Gastrocnemius medialis (tissue), 4 donors: ENCODE data around the gene ATP7B. TPM values are rescaled to one million over a fixed set of nuclear protein-coding genes. Genes with fewer than 3 reads are reported as not detected.

ENCODE experiments used
- ATAC-seq, 2 donors: fragments of 150-250 bp; one replicate each; pipeline ENCODE4 v1.9.1; 2016
- DNase-seq, 2 donors: peaks; one replicate each; pipeline ENCODE4 v3.0.0-alpha.2; 2019
- H3K27ac ChIP-seq, 4 donors: fragments of 200-600 bp; sonication (generic); 1 replicate in 1 of 4; 2 replicates in 3 of 4; pipeline ENCODE4 v1.5.1; 2016 to 2018; ENCODE audit warnings: mild to moderate bottlenecking in 2 of 4, moderate library complexity in 1 of 4
- H3K27me3 ChIP-seq, 3 donors: fragments of 200-600 bp; sonication (generic) in 2 of 3; 1 replicate in 1 of 3; 2 replicates in 2 of 3; pipeline versions ENCODE4 v1.5.1 to v1.6.0; 2016 to 2019; ENCODE audit warnings: mild to moderate bottlenecking in 1 of 3, moderate library complexity in 1 of 3
- H3K36me3 ChIP-seq, 2 donors: fragments of 200-600 bp; sonication (generic) in 1 of 2; one replicate each; pipeline ENCODE4 v1.5.1; 2017 to 2018
- H3K4me1 ChIP-seq, 2 donors: fragments of 200-600 bp; sonication (generic) in 1 of 2; one replicate each; pipeline ENCODE4 v1.5.1; 2016 to 2017; ENCODE audit warnings: mild to moderate bottlenecking in 2 of 2
- H3K4me3 ChIP-seq, 4 donors: fragments of 200-600 bp; sonication (generic) in 3 of 4; 1 replicate in 1 of 4; 2 replicates in 3 of 4; pipeline ENCODE4 v1.5.1; 2016 to 2019; ENCODE audit warnings: mild to moderate bottlenecking in 2 of 4
- H3K9me3 ChIP-seq, 3 donors: fragments of 200-600 bp; sonication (generic) in 2 of 3; 1 replicate in 1 of 3; 2 replicates in 2 of 3; pipeline ENCODE4 v1.5.1; 2016 to 2019
- POLR2A ChIP-seq, 2 donors: fragments of 450-650 bp; IDR thresholded peaks; one replicate each; pipeline ENCODE4 v1.6.1; 2017; ENCODE audit warnings: antibody characterized with exemption in 2 of 2, mild to moderate bottlenecking in 2 of 2, moderate library complexity in 2 of 2
- in situ Hi-C, 4 donors: fragments of 200-750 bp; cut with MboI; loops; one replicate each; pipeline versions ENCODE4 v1.15.0 to v1.8.0; 2017; ENCODE audit warnings: low sequenced_read_pairs in 4 of 4
- intact Hi-C: fragments of 100-400 bp; cut with DNase I; formaldehyde crosslinking; loops from one replicate; pipeline ENCODE4 v1.15.1; 2023; ENCODE audit warnings: low total_unique reads
- total RNA-seq, 4 donors: library from RNA; depleted of rRNA; stranded (reverse); fragments of >200 nt; gene quantifications; one replicate each; pipeline versions ENCODE4 v1.1.0 to v1.2.3, GENCODE V29; 2016
- TF ChIP-seq, protein P1 (sequence below), 5 experiments: fragments of 450-650 bp in 3 of 5; fragments of 200-600 bp in 2 of 5; sonication (generic) in 2 of 5; IDR thresholded peaks in 4 of 5; conservative IDR thresholded peaks in 1 of 5; 1 replicate in 4 of 5; 2 replicates in 1 of 5; pipeline ENCODE4 v1.5.1; 2016 to 2019; ENCODE audit warnings: antibody characterized with exemption in 5 of 5, mild to moderate bottlenecking in 3 of 5, moderate library complexity in 3 of 5

Gene ATP7B
- total RNA-seq, 4 donors from 2014 or later: 1.6 to 3.3 (median 2.6) TPM

DNA sequence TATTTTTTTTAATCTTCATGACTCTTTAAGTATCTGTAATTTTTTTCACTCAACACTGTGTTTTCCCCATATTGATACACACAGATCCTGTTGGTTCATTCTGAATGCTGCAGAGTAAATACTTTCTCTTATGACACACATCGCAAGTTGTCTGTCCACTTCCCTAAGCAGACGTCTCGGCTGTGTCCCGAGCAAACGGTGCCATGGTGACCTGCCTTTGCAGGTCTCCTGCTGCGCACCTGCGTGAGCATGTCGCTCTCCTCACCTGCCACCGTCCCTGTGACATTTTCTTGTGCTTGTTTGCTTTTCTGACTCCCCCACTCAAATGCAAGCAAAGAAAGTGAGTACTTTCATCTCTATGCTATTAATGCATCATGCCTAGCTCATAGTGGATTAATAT lies 91.7 kb downstream of the ATP7B start:
- DNase-seq (no peak), ATAC-seq (no peak)
- TF ChIP-seq, protein P1, sequence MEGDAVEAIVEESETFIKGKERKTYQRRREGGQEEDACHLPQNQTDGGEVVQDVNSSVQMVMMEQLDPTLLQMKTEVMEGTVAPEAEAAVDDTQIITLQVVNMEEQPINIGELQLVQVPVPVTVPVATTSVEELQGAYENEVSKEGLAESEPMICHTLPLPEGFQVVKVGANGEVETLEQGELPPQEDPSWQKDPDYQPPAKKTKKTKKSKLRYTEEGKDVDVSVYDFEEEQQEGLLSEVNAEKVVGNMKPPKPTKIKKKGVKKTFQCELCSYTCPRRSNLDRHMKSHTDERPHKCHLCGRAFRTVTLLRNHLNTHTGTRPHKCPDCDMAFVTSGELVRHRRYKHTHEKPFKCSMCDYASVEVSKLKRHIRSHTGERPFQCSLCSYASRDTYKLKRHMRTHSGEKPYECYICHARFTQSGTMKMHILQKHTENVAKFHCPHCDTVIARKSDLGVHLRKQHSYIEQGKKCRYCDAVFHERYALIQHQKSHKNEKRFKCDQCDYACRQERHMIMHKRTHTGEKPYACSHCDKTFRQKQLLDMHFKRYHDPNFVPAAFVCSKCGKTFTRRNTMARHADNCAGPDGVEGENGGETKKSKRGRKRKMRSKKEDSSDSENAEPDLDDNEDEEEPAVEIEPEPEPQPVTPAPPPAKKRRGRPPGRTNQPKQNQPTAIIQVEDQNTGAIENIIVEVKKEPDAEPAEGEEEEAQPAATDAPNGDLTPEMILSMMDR (IDR thresholded peaks at IDR 0.05 in 4 of 5, conservative IDR thresholded peaks at IDR 0.05 in 1 of 5): no peak
- TF ChIP-seq POLR2A (IDR thresholded peaks at IDR 0.05): no peak
- H3K4me3 ChIP-seq: no peak overlapping the region
- no peaks in the 10 kb centered on the region for H3K36me3 ChIP-seq
- H3K27ac ChIP-seq: no peak overlapping the region
- intact Hi-C loops (no loop called here), in situ Hi-C loops (no loop called here)
- H3K4me1 ChIP-seq: no peaks in the 10 kb centered on the region
- no peaks in the 10 kb centered on the region for H3K9me3 ChIP-seq
- no peaks in the 10 kb centered on the region for H3K27me3 ChIP-seq

DNA sequence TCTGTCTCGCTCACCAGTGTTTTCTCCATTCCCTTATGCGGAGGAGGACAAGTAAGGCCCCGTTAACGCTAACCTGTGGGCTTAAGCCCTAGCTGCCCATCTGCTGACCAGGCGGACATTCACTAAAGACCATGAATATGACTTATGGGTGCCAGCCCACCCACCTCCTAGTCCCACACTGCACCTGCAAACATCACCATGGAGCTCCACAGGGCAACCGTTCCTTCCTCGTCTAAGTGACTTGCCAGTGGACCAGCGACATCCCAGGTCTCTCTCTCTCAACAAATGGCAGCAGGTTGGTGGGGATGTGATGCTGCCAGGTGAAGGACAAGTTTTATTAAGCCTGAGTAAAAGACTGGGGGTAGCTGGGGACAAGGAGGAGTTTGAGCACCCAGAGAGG lies 94.3 kb downstream of the ATP7B start:
- H3K36me3 ChIP-seq: no peaks in the 10 kb centered on the region
- H3K27ac ChIP-seq: no peak overlapping the region
- H3K4me1 ChIP-seq: no peaks in the 10 kb centered on the region
- intact Hi-C loops: no loop called here
- no peak overlapping the region for H3K4me3 ChIP-seq
- ATAC-seq (no peak), DNase-seq (no peak)
- in situ Hi-C loops: no loop called here
- no peaks in the 10 kb centered on the region for H3K9me3 ChIP-seq
- H3K27me3 ChIP-seq: no peaks in the 10 kb centered on the region
- TF ChIP-seq, protein P1 (IDR thresholded peaks at IDR 0.05 in 4 of 5, conservative IDR thresholded peaks at IDR 0.05 in 1 of 5): no peak
- no peak for TF ChIP-seq POLR2A (IDR thresholded peaks at IDR 0.05)

DNA sequence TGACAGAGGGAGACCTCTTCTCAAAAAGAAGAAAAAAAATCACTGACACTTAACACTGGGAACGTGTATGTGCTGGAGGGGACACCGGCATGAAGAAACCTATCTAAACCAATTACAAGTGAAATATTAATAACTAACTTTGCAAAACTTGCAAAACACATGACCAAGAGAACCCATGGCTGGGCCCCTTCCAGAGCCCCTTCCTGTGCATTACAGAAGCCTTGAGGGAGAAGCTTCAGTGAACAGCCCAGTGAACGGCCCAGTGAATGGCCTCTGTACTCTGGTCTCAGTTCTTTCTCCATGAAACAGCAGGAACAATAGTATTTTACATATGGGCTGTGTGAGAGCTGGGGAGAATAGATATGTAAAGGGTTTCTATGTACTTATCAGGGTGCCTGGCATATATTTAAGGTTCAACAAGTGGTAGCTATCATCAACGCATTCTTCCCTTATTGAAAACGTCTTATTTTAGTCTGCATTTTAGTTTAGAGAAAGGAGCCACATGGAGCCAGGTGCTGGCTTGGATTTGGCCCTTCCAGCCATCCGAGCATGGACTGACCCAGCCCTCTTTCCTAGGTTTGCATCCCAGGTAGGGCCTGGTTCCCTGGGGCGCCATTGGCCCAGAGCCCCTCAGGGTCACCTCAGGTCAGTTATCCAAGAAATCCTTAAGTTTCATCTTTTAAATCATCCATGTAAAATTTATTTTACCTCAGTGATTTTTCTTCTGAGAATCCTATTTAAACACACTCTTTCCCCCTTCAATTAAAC lies 95.0 kb downstream of the ATP7B start:
- in situ Hi-C loops: no loop called here

DNA sequence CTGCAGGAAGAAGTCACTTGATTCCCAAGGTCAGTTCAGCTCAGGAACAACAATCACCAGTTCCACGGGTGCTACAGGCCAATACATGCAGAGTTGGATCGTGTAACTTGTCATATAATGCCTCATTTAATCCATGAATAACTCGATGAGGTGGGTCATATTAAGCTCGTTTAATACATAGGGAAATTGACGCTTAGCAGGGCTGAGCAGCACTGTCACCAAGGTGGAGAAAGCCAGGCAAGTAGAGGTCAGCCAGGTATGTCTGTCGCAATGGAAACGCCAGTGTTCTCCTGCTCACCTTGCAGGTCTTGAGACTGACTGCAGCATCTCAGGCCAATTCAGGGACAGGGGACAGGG lies 97.1 kb downstream of the ATP7B start:
- no peak overlapping the region for H3K27ac ChIP-seq
- H3K4me1 ChIP-seq: no peaks in the 10 kb centered on the region
- no peak for TF ChIP-seq POLR2A (IDR thresholded peaks at IDR 0.05)
- TF ChIP-seq, protein P1 (IDR thresholded peaks at IDR 0.05 in 4 of 5, conservative IDR thresholded peaks at IDR 0.05 in 1 of 5): no peak
- H3K36me3 ChIP-seq: no peaks in the 10 kb centered on the region
- H3K27me3 ChIP-seq: no peaks in the 10 kb centered on the region
- H3K9me3 ChIP-seq: no peaks in the 10 kb centered on the region
- DNase-seq: no peak
- in situ Hi-C loops: no loop called here
- H3K4me3 ChIP-seq: no peak overlapping the region
- intact Hi-C loops: no loop called here
- ATAC-seq: no peak

More for the DNA sequence above, 95.0 kb downstream of the ATP7B start:
- Histone ChIP-seq H3K4me1 (no peaks in the 10 kb centered on the region), H3K36me3 (no peaks in the 10 kb centered on the region), H3K4me3 (no peak overlapping the region), H3K27me3 (no peaks in the 10 kb centered on the region), H3K9me3 (no peaks in the 10 kb centered on the region), H3K27ac (no peak overlapping the region)
- TF ChIP-seq, protein P1 (IDR thresholded peaks at IDR 0.05 in 4 of 5, conservative IDR thresholded peaks at IDR 0.05 in 1 of 5): no peak
- TF ChIP-seq POLR2A (IDR thresholded peaks at IDR 0.05): no peak
- intact Hi-C loops: no loop called here
- DNase-seq: no peak
- no peak for ATAC-seq
